GM20431 (cell line): Measurements from ENCODE around the gene SUDS3.

Experiments used
- in situ Hi-C: fragments of 300-500 bp; cut with MseI, MboI; formaldehyde crosslinking; loops from one replicate; pipeline ENCODE4 v1.15.0; 2020; ENCODE audit warnings: low sequenced_read_pairs; ENCODE audit not compliant: unreplicated experiment

SUDS3 gene

DNA sequence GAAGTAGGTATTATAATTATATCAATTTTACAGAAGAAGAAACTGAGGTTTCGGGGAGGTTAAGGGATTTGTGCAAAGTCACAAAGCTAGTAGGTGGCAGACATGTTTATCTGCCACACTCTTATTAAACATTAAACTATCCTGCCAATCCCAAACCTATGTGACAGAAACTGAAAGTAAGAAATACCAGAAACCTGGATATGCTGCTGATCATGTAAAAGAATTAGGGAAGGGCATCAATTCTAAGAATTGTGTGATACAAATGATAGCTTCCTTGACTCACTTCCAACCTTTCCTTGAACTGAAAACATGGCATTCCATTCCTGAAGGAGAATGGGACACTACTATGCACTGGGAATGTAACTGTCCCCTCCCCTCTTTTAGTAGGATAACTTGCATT lies 20.5 kb upstream of the SUDS3 start:
- in situ Hi-C loops: no loop called here

- in situ Hi-C loops: no loop called here
Observed at GRCh38 chr12:118356809-118357256, 19.5 kb upstream of the SUDS3 start.

DNA sequence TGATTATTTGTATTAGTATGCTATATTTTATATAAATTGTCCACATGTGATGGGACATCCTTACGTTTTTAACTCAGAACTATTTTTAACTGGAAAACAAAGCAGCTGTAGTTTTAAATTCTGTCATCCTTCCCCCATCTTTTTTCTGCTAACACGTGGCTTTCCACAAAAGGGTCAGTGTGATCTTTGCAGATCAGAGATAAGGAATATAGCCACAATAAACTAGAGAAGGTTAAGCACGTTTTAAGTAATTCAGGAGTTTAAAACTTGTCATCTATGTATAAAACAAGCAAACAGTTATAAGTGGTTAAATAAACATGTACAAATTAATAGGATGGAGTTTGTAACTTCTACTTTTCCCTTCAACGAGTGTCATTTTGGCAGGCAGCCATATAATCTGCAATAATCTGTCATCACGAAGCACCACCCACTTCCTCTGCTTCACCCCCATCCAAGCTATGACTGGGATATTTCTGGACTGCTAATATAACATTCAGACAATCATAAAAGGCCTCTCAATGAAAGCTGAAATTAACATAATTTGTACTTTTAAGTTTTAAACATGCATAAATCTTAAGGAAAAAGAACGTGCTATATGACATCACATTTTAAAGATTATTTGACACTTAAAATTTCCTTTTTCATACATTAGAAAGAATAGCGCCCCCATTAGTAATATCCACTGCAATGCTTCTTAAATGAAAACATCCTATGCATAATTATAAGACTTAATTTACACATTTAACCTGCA lies 18.9 kb upstream of the SUDS3 start:
- in situ Hi-C loops: no loop called here

GRCh38 chr12:118358008-118358359 lies 18.4 kb upstream of the SUDS3 start:
- in situ Hi-C loops: no loop called here

GRCh38 chr12:118358612-118359540 lies 17.5 kb upstream of the SUDS3 start:
- in situ Hi-C loops: no loop called here

GRCh38 chr12:118359541-118359915 lies 16.8 kb upstream of the SUDS3 start:
- in situ Hi-C loops: no loop called here

DNA sequence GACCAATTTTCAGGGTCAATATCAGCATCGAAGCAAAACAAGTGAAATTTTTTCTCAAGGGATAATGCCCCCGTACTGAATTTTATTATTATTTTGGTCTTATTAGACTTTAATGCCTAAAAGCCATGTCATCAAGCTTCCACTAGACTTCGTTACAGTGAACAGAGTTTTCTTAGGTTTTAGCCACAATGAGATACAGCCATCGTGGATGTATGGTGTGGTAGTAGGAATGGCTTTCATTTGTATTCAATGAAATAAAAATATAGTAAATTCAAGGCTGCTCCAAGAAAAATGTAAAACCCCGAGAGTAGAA lies 15.3 kb upstream of the SUDS3 start:
- in situ Hi-C loops: no loop called here

DNA sequence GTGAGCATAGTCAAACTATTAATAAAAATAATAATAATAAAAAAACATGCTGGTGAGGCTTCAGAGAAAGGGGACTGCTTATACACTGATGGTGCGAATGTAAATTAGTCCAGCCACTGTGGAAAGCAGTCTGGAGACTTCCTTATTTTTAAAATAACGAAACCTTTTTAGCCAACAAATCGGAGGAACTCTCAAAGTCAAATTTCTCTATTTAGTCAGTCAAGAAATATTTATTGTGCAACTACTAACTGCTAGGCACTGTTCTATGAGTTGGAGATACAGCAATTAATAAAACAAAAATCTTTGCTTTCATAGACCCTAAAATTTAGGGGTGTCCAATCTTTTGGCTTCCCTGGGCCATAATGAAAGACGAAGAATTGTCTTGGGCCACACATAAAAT lies 14.5 kb upstream of the SUDS3 start:
- in situ Hi-C loops: no loop called here

GRCh38 chr12:118368821-118369220 lies 7.5 kb upstream of the SUDS3 start:
- in situ Hi-C loops: no loop called here

DNA sequence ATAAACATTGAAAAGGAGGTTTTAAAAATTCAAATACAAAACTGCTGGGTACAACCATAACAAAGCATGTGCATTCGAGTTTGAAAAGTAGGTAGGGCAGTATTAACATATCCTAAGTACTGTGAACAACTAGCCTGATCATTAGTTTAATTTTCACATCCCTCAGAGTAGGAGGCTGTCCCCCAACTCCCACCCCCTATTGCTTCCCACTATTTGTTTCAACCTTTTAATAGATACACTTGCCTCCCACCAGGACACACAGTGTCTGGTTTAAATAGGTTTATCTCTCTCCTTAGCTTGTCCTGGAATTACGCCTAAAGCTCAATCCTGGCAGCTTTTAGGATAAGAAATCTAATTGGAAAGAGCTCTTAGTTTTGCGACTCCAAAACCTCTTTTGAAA lies 5.8 kb upstream of the SUDS3 start:
- in situ Hi-C loops: no loop called here

DNA sequence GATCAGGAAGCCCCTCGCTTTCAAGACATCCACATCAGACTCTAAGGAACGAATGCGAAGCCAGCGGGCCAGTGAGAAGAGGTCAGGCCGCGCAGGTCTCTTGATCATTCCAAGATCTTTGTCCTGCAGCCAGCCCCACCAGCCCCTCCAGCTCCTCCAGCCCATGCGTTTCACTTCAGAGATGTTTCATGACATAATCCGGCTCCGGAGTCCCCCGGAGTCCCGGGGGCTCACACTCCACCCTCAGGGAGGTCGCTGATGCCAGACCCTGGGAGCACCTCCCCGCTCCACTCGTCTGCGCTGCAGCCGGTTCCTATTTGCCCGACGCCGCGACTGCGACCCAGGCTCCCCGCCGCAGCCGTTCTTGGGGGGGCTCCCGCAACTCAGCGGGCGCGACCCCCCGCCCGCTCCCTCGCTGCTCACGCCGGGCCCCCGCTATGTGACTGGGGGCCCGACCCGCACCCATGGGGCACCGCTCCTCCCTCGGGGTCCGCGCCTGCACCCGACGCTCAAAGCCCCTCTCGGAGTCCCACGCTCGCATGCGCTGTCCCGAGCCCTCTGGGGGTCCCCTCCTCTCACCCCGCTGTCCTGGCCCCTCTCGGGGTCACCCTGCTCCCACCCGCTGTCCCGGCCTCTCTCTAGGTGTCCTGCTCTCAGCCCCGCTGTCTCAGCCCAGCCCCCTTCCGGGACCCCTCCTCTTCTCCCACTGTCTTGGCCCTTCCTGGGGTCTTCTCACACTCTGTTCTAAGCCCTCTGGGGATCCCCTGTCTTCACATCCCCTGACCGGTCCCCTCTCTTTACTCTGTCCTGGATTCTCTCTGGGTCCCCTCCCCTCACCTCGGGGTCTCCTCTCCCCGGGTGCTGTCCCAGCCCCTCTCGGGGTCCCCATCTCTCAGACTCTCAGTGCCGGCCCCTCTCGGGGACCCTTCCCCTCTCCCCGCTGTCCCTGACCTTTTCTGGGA lies 4.8 kb upstream of the SUDS3 start:
- in situ Hi-C loops: no loop called here

DNA sequence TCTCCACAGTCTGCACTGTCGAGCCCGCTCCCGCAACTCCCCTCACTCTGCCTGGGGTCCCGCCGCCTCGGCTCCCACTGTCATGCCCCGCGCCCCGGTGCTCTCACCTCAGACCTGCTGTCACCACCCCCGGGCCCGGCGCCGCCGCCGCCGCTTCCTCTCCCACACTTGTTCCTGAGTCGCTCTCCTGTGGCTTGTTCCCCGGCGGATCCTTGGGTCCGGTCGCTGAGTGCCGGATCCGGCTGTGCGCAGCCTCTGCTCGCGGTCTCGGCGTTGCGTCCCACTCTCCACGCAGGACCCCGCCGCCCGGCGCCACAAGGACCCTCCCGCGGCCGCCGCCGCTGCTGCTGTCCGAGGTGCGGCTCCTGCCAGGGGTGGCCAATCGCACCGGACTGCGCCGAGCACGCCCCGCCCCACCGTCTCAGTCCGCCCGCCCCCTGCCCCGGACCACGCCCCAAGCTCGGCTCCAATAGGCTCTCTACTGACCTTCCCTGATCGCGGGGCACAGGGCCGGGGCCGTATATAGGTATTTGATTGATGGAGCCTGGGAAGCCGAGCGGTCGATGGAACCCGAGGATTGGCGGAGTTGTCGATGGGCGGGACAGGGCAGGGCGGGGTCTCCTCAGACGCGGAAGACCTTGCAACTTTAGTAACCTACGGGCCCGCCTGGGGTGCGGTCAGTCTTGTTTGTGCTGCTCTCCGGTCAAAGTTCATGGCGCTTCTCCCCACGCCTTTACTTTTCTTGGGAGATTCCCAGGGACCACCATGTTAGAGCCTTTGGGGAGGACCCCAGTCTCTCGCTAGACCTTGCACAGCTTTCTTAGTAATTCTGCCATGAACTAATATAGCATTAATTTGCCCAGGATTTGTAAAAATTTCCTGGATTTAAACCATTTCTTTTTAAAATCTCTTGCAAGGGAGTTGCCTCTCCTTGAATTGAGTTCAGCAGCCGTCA lies 3.5 kb upstream of the SUDS3 start, which contains the start of gene TAOK3:
Gene TAOK3, minus strand, starts transcription at position 367 of the 955 bp plus-strand sequence. CDS start 117,340 bp downstream, outside the sequence.
- in situ Hi-C loops: no loop called here

DNA sequence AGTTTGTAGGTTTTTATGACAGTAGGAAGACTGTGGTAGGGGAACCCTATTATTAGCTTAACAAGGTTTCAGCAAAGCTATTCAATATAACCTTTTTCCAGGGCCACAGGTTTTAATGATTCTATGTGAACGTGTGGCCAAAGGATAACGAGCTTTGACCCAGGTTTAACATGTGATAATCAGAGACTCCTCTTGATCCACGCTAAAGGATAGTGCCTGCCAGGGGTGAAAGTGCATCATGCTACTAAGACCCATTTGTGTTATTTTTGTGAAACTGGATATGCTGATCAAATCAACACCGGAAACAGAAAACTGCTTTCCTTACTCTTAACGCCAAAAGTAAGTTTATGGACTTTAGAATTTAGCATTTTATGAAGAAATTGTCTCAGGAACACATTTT lies 2.7 kb upstream of the SUDS3 start:
- in situ Hi-C loops: no loop called here

DNA sequence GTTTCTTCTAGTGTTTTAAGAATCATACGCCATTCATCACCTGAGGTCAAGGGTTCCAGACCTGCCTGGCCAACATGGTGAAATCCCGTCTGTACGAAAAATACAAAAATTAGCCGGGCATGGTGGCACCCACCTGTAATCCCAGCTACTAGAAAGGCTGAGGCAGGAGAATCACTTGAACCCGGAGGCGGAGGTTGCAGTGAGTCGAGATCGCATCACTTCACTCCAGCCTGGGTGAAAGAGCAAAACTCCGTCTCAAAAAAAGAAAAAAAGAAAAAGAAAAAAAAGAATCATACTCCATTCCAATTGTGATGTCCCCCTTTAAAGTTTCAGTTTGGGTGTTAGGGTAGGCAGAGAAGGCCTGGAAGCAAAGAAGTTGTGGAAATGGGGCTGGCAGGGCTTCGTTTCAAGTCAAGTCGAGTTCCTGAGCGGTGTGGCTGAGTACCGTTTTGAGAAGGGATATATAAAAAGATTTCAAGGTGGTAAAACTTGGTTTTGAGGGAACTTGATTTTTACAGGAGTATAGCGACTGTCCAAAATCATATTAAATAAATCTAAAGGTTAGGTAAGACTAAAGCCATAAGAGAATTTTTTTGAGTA lies 2.1 kb upstream of the SUDS3 start:
- in situ Hi-C loops: no loop called here

DNA sequence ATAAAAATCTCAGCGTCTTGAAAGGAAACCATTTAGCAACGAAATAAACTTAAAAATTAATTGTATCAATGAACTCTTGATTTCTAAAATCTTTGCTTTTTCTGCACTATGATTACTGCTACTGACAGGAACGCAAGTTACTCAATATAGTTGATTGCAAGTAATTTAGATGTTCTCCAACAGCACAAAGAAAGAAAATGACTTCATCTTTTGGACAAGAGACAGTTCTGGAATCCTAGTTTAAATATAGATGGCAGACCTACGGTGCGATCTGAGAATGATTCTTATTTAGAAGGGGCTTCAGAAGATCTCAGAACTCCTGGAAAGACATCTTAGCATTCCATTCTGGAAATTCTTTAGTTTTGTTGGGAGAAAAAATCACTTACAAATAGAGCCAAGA lies 1.4 kb upstream of the SUDS3 start:
- in situ Hi-C loops: no loop called here

DNA sequence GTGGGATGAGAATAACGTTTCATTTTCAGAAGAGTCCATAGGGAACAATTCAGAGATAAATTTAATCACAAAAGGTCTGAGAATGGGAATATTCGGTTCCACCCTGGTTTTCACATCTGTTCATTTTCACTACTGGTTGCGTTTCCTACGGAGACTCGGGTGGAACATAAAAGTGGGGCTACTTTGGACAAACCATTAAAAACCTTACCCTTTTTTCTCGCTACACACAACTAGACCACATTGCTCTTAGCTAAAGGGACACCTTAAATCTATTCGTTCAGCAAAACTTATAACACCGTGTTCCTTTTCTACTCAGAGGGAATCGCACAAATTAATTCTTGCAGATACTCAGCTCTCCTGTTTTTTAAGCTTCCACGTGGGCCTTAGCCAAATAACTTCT lies 1.0 kb upstream of the SUDS3 start:
- in situ Hi-C loops: no loop called here

DNA sequence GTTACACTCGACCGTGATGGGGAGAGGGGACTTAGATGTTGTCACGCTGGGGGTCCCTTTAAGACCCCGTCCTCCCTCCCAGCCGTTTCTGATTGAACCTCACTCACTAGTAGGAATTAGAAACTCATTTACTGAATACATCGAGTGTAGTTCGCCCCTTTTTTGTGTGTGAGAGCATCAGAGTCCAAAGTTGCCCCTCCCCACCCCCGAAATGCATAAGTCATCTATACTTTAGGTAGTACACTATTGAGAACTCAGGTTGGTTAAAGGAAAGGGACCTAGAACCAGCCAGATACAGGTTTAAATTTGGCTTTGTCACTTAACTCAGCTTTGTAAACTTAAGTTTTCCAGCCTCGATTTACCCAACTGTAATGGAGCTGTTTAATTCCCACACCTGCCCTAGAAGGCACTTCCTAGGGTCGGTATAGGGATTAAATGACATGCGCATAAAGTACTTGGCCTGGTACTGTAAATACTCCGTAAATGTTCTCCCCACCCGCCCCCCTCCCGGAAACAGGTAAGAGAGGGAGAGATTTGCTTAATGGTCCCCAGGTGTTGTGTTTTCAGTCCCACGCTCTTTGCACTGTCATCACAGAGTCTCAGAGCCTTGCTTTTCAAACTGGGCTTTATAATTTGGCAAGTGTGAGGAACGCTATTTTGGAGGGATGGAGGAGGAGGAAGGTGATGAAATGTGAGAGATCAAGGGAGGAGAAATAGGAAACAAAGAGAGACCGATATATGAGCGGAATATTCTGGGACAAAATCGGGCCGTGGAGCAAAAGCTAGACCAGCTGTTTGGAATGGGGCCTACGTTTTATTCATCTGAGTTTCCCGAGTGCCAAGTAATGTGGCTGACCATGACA lies 897 bp downstream of the SUDS3 start:
- in situ Hi-C loops: no loop called here

DNA sequence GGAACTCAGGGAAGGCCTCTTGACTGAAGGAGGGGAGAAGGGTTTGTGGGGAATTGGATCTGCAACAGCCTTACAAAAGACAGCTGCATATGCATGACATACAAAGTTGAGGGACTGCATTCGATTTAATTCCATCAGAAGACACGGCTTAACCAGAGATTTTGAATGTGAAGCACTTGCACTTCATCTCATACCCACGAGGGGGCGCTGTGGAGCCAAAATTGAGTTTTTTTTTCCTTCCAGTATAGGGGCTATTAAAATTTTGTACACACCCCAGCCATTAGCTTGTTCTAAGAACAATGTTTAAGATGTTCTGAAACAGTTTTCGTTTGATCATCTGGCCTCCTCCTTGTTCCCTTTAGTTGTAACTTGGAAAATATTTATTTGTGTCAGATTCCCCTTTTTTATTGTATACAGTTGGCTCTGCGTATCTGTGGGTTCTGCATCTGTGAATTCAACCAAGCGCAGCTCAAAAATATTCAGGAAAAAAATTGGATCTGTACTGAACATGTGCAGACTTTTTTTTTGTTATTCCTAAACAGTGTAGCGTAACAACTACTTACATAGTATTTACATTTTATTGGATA lies 1.6 kb downstream of the SUDS3 start:
- in situ Hi-C loops: no loop called here
